ENCODE results near the gene TIGIT.

Gene TIGIT

DNA sequence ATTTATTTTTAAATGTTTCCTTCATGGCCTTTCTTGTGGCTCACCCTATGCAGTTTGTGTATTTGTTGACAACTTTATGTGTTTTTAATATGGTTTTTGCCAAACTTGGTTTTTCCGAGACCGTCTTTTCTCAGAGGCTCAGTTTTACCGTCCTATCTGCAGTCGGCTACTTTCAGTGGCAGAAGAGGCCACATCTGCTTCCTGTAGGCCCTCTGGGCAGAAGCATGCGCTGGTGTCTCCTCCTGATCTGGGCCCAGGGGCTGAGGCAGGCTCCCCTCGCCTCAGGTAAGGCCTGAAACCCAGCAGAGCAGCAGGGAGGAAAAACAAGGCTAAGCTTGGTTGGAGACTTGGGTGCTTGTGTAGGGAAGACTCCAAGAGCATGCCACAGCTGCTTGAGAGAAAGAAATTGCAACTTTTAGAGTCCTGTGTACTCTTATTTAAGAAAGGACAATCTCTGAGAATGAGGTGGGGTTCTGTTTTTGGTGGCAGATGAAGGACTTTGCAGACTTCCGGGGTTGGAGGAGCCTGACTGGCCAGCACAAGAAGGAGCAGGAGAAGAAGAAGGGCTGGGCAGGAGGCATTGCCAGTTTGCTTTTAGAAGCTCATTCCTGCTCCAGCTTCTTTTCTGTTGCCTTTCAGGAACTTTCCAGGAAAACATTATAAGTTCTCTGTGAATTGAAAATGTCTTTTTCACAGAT lies at the start of gene TIGIT:
Gene TIGIT, plus strand, starts transcription at position 191 of the 698 bp plus-strand sequence. Its CDS starts 34 bp downstream, at position 225.
- CTCF ChIA-PET = interaction anchor here (0.7 to 7.0 kb wide), 11 partner anchors 12 to 748 kb away, joined by 3 to 76 read pairs (median 3); no protein-coding TSS in a partner anchor

GRCh38 chr3:114252954-114253353 lies 40.9 kb upstream of the TIGIT start:
- POLR2A ChIA-PET = no interaction called here
- CTCF ChIA-PET = no interaction called here
- DNase-seq (ENCODE audit: extremely low spot score) = no peak
- TF ChIP-seq, protein P1, sequence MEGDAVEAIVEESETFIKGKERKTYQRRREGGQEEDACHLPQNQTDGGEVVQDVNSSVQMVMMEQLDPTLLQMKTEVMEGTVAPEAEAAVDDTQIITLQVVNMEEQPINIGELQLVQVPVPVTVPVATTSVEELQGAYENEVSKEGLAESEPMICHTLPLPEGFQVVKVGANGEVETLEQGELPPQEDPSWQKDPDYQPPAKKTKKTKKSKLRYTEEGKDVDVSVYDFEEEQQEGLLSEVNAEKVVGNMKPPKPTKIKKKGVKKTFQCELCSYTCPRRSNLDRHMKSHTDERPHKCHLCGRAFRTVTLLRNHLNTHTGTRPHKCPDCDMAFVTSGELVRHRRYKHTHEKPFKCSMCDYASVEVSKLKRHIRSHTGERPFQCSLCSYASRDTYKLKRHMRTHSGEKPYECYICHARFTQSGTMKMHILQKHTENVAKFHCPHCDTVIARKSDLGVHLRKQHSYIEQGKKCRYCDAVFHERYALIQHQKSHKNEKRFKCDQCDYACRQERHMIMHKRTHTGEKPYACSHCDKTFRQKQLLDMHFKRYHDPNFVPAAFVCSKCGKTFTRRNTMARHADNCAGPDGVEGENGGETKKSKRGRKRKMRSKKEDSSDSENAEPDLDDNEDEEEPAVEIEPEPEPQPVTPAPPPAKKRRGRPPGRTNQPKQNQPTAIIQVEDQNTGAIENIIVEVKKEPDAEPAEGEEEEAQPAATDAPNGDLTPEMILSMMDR (IDR thresholded peaks at IDR 0.05; ENCODE audit: control extremely low read depth, extremely low read depth, low read depth, missing control alignments) = no peak

More for the DNA sequence above, at the start of gene TIGIT:
- POLR2A ChIA-PET = no interaction called here
- TF ChIP-seq, protein P1 (IDR thresholded peaks at IDR 0.05; ENCODE audit: control extremely low read depth, extremely low read depth, low read depth, missing control alignments) = no peak
- no peak for DNase-seq (ENCODE audit: extremely low spot score)

DNA sequence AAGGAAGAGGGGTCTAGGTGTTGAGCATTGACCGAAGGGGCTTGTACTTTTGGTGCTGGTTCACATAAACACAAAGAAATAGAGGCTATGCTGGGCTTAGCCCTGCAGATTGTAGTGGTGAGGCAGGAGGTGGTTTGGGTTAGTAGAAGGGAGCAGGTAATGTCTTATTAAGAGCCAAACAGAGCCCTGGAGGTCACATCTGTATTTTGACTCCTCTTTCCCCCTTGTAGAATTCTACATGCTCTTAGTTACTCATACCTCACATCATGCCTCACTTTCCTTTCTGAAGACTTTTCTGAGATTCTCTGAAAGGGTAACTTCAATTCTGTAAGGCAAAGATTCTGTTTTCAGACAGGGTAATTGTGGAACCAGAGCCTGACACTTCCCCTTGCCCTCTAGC lies 40.3 kb upstream of the TIGIT start:
- no peak for DNase-seq (ENCODE audit: extremely low spot score)
- POLR2A ChIA-PET = no interaction called here
- CTCF ChIA-PET = no interaction called here
- TF ChIP-seq, protein P1 (IDR thresholded peaks at IDR 0.05; ENCODE audit: control extremely low read depth, extremely low read depth, low read depth, missing control alignments) = no peak

DNA sequence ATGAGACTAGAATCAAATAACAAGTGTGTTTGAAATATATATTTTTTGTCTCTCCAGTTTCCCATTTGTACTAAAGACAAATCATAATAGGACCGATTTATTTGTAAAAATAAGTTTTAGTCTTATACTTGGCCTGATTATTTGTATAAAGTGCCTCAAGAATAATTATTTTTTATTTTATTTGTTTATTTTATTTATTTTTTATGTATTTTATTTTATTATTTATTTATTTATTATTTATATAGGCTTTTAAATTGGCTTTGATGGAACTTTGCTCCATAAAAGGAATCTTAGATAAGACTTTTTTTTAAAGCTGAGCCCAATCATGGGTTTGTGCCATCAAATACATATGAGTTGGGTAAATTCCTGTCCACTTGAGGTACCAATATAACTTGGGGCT lies 34.3 kb upstream of the TIGIT start:
- POLR2A ChIA-PET = no interaction called here

DNA sequence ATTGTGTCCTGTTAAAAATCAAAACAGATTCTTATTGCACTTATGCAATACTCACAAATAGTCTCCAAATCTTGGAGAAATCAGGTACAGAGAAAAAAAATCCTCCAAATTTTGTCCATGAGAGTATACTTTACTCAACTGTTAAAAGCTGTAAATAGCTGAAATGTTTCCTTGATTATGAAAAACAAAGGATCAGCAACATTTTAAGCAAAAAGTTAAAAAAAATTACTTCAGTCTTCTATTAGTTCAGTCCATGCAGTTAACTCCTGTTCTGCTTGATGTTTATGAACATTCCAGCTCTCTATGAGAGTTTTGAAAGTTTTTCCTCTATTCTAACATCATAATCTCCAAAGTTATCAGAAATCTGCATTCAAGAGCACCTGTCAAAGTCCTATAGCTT lies 33.7 kb upstream of the TIGIT start:
- ChIA-PET POLR2A (no interaction called here), CTCF (interaction anchor here (2.4 kb wide), 1 partner anchor 30 kb away, joined by 10 read pairs; no protein-coding TSS in a partner anchor)
- TF ChIP-seq, protein P1 (IDR thresholded peaks at IDR 0.05; ENCODE audit: control extremely low read depth, extremely low read depth, low read depth, missing control alignments) = no peak
- no peak for DNase-seq (ENCODE audit: extremely low spot score)

More for the DNA sequence above, 34.3 kb upstream of the TIGIT start:
- CTCF ChIA-PET = interaction anchor here (2.4 kb wide), 1 partner anchor 31 kb away, joined by 10 read pairs; no protein-coding TSS in a partner anchor
- TF ChIP-seq, protein P1 (IDR thresholded peaks at IDR 0.05; ENCODE audit: control extremely low read depth, extremely low read depth, low read depth, missing control alignments) = no peak
- DNase-seq (ENCODE audit: extremely low spot score) = no peak

DNA sequence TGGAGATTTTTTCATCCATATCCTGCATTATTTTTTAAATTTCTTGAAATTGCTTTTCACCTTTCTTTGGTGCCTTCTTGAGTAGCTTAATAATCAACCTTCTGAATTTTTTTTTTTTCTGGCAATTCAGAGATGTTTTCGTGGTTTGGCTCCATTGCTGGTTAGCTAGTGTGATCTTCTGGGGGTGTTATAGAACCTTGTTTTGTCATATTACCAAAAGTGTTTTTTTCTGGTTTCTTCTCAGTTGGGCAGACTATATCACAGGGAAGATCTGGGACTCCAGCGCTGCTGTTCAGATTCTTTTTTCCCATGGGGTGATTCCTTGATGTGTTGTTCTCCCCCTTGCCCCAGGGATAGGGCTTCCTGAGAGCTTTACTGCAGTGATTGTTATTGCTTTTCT lies 23.8 kb upstream of the TIGIT start:
- POLR2A ChIA-PET = no interaction called here
- DNase-seq (ENCODE audit: extremely low spot score) = no peak
- TF ChIP-seq, protein P1 (IDR thresholded peaks at IDR 0.05; ENCODE audit: control extremely low read depth, extremely low read depth, low read depth, missing control alignments) = no peak
- CTCF ChIA-PET = interaction anchor here (1.6 to 2.7 kb wide), 2 partner anchors 11 to 21 kb away, joined by 3 to 16 read pairs; no protein-coding TSS in a partner anchor

All from GM10248 (cell line).